GM12873 (cell line): ENCODE data around the gene CPT1C.

ENCODE experiments used
- TF ChIP-seq, protein P1 (sequence below): IDR thresholded peaks from 2 replicates; pipeline ENCODE4 v1.5.1; 2012; ENCODE audit warnings: low read depth, mild to moderate bottlenecking, moderate library complexity, low read length, control low read depth; ENCODE audit not compliant: insufficient read depth; ENCODE audit errors: missing control alignments

Gene CPT1C

DNA sequence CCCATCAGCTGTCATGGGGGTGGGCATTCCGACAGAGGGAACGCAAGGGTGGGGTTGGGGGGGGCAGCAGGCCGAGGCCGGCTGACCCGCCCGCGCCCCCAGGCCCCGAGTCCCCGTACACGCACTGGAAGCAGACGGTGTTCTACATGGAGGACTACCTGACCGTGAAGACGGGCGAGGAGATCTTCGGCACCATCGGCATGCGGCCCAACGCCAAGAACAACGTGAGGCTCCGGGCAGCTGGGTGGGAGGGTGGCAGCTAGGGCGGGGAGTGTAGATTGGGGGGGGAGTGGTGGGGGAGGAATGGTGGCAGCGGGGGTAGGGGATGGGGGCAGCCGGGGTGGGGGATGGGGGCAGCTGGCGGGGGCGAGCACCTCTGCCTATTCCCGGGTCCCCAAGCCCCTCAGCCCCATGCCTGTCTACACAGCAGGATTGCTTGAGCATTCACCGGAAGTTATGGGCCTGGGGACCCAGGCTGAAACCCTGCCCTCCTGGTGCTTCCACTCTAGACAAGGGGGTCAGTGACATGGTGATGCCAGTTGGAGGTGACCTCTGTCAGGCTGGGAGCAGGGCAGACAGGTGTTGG, 4.3 kb upstream of the CPT1C start:
- TF ChIP-seq, protein P1, sequence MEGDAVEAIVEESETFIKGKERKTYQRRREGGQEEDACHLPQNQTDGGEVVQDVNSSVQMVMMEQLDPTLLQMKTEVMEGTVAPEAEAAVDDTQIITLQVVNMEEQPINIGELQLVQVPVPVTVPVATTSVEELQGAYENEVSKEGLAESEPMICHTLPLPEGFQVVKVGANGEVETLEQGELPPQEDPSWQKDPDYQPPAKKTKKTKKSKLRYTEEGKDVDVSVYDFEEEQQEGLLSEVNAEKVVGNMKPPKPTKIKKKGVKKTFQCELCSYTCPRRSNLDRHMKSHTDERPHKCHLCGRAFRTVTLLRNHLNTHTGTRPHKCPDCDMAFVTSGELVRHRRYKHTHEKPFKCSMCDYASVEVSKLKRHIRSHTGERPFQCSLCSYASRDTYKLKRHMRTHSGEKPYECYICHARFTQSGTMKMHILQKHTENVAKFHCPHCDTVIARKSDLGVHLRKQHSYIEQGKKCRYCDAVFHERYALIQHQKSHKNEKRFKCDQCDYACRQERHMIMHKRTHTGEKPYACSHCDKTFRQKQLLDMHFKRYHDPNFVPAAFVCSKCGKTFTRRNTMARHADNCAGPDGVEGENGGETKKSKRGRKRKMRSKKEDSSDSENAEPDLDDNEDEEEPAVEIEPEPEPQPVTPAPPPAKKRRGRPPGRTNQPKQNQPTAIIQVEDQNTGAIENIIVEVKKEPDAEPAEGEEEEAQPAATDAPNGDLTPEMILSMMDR, result no peak

DNA sequence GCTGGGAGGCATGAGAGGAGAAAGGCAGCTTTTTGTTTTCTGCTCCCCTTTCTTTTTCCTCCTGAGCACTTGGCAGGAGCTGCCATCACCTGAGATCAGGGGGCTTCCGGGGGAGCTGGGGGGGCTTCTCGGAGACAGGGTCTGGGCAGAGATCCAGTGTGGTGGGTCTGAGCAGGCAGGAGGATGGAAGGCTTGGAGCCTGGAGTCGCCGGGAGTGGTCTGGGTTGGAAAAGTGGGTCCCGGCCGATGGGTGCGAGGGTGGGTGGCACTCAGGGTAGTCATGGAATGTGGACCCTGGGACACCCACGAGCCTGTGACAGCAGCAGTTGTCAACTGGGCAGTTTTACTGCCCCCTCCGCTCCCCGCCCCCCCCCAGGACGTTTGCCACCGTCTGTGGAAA, 3.8 kb upstream of the CPT1C start:
- TF ChIP-seq, protein P1, result no peak

DNA sequence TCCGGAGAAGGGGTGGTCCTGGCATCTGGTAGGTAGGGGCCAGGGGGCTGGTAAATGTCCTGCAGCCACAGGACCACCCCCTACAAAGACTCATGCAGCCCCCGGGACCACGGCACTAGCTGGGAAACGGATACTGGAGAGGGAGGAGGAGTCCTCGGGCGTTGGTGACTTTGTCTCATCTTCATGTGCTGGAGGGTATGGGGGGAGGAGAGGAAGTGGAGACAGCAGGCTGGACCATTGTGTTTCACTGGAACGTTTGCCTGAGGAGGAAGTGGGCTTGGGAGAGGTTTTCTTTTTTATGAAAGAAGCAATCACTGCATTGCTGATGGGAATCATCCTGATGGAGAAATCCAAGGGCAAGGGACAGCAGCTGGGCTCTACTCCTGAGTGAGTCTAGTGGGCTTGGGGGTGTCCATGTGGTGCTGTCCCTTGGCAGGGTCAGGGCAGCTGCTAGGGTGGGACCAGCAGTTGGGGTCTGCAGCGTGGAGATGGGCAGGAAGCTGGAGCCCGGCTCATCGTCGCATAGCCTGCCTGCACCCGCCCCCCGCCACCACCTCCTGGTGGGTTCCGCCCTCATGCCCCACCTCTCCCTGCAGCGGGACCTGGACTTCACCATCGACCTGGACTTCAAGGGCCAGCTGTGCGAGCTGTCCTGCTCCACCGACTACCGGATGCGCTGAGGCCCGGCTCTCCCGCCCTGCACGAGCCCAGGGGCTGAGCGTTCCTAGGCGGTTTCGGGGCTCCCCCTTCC, 3.2 kb upstream of the CPT1C start:
- TF ChIP-seq, protein P1, result no peak

DNA sequence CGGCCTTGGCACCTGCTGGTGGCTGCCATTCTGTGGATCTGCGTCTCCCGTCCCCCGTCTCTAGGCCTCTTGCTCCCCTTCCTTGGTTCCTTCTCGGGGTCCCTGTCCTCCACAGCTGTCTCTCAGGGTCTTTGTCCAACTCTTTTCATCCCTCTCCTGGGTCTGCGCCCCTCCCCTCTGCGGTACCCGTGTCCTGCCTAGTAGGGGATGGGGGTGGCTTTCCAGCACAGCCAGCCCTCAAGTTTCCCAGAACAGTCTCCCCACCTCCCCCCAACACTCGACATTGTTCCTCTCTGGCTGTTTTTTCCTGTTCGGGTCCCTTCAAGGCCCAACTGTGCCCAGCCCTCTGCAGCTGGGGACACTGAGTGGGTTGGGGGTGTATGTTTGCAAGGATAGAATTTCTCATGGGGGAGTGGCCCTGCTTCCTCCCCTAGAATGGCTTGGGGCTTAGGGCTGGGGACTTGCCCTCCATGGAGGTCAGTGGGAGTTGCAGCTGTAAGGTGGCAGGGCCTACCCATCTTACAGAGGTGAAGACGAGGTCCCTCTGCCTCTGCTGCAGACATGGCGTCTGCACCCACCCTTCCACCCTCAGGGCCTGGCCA, 2.3 kb upstream of the CPT1C start:
- TF ChIP-seq, protein P1, result no peak

DNA sequence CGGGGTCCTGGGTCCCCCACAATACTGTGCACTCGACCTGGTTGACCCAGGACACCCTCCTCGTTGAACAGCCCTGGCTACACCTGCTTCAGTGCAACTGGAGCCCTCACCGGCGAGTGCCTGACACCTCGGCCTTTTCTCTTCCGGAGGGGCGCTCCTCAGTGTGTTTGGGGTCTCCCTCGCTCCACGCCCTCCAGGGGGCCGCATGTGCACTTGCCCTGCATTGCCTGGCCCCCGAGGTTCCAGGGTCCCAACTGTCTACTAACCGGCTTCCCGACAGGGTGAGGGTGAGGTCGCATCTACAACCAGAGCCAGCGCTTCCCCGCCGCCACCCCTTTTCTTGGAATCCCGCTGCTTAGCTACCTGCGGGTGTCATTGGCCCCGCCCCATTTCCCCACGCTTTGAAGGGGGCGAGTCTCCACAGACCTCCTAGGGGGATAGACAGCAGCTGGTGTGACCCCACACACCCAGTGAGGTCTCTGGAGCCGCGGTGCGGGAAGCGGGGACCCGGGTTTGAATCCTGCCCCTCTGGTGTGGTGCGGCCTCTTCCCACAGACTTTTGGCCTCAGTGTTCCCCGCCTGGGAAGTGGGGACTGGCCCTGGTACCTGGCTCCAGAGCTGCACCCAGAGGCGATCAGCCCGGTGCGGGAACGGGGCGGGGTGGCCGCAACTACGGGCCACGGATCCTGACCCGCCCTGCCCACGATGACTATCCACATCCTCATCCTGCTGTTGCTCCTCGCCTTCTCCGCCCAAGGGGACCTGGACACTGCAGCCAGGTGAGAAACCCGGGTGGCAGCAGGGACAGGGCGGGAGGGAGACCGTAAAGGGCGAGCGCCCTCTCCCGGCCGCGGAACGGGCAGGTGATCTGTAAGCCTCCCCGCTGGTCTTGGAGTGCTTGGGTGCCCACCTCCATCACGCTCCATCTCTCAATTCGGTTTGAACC, 1.5 kb upstream of the CPT1C start, which contains the start of gene ADM5:
Gene ADM5, plus strand, starts transcription at position 462 of the 946 bp plus-strand sequence. Its CDS starts 244 bp downstream, at position 706.
- TF ChIP-seq, protein P1, result peak; percentile 26

DNA sequence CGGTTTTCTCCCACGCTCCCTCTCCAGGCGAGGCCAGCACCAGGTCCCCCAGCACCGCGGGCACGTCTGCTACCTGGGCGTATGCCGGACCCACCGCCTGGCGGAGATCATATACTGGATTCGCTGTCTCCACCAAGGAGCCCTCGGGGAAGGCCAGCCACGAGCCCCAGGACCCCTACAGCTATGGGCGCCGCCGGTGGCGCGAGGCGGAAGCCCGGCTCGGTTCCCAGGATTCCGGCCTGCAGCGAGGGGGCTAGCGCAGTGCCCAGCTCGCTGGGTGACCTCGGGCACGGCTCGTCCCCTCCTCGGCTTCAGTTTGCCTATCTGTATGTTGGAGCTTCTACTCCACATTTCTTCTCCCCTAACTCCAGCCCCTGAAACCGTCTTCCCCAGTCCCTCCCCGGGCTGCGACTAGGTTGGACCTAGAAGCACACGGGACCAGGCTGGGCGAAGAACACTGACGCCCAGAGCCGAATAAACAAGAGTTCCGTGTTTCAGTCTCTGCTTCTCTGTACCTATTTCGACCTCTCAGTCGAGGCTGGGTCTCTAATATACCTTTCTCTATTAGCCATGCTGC, 749 bp upstream of the CPT1C start:
- TF ChIP-seq, protein P1, result no peak
